Measurements from ENCODE around the gene TMC5. TPM values are rescaled to one million over a fixed set of nuclear protein-coding genes. Genes with fewer than 3 reads are reported as not detected.

Gene TMC5
- total RNA-seq, 1 donor from 2014 or later: not detected

Other genes with a start within 250 kb of the TMC5 start
- gene SYT17, start 249.6 kb upstream of the TMC5 start, total RNA-seq: 2.2 and 2.9 TPM in 2 replicates
- not detected in 2 replicates for gene CLEC19A, start 132.2 kb upstream of the TMC5 start, total RNA-seq
- 33.9 and 52.9 TPM in 2 replicates for gene GDE1, start 104.2 kb downstream of the TMC5 start, total RNA-seq
- gene CCP110, start 106.1 kb downstream of the TMC5 start, total RNA-seq: 7.8 and 18.8 TPM in 2 replicates
- 36.4 and 50.3 TPM in 2 replicates for gene VPS35L, start 137.8 kb downstream of the TMC5 start, total RNA-seq